ENCODE measurements around the gene FAM107B.
"Not testable (repeated sequence)": the region's sequence is repeated elsewhere in the genome, so short reads cannot be mapped to it uniquely, and the experiment has no call there.

FAM107B gene

DNA sequence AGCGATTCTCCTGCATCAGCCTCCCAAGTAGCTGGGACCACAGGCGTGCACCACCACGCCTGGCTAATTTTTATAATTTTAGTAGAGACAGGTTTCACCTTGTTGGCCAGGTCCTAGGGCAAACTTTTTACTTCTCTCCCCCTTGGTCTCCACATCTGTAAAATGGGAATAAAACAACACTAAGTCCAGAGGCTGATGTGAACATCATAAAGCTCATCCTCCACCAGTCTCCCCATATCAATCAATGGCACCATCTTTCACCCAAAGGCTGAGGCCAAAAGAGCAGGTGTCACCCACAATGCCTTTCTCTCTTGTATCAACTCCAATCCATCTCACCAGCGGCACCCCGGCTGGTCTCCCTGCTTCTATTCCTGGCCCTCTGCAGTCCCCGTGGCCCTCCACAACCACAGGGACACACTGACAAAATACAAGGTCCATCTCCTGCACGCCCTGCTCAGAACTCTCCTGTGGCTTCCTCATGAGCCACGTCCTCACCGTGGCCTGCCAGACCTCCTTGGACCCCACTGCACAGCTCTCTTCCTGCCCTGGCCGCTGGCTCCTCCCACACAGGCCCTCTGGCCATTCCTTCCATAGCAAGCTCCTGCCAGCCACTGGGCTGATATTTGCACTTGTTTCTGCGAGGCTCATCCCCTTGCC, 179.0 kb downstream of the FAM107B start:
- no peak for DNase-seq

DNA sequence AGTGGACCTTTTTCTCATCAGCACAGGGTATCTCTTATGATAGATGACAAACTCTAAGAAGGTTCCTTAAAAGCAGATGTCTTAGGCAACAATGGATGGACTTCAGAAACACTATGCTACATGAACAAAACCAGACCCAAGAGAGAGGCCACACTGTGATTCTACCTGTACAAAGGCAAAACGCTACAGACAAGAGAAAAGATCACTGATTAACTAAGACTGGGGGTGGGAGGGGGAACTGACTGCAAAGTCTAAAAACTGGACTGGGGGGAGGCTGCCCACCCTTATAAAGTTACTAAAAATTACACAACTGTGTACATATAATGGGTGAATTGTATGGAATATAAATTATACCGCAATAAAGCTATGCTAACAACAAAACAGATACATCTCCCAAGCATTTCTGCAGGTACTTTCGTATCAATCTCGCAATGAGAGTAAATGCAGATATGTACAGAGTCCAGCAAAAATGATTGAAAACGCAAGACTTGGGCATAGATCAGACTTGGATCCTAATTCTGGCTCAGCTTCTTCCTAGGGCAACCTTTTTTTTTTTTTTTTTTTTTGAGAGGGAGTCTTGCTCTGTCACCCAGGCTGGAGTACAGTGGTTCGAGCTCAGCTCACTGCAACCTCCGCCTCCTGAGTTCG, 179.7 kb downstream of the FAM107B start:
- DNase-seq: no peak

DNA sequence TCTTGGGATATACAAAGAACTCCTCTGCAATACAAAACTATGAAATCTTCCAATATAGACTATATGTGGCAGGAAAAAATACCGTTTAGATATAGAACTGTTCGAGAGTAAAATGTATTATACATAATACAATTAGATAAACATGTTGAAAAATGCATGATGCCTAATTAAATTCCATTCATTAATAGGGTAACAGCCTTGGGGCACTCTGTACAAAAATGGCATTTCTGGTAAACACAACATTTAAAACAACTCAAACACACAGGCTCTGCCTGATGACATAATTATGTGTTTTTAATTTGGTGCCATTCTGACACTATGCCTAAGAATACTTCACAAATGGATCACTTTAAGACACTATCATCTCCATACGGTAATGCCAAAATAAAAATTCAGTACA, 180.9 kb downstream of the FAM107B start:
- no peak for DNase-seq

DNA sequence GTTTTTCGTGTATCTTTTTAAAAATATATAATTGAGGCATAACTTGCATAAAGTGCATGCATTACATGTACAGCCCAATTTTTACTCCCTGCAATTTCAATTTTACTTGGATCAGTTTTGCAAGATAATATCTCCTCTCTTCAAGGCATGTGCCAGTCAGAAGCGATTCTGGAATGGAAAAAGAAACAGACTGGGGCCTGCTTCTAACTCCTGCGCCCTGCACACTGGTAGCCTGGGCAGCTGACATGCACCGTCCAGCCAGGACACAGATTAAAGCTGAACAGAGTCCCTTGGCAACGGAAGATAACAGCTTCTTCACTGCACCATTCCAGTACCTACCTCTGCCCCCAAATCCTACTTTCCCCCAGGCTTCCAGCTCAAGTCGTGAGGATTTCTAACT, 182.1 kb downstream of the FAM107B start:
- DNase-seq: no peak

DNA sequence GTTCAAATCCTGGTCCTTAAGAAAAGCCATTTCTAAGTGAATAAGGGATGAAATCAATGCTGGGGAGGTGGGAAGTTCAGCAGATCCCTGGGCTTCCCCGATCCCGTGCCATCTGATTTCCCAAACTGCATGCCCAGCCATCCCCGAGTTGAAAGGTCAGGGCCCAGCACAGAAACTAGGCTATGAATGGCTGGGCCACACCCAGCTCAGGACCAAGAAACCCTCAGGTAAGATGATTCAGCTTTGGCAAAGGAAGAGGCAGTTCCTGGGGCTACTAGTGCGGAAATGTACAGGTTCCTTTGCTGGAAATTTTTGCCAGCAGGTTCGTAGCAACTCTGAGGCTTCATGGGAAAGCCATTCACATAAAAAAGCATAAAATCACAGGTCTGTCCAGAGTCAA, 182.7 kb downstream of the FAM107B start:
- DNase-seq: no peak

DNA sequence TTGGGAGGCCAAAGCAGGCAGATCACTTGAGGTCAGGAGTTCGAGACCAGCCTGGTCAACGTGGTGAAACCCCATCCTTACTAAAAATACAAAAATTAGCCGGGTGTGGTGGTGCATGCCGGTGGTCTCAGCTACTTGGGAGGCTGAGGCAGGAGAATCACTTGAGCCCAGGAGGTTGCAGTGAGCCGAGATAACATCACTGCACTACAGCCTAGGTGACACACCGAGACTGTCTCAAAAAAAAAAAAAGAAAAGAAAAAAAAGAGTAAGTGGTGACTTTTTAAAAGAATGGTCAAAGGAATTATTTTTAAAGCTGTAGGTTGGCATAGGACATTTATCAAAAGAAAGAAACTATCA, 185.8 kb downstream of the FAM107B start:
- DNase-seq: not testable (repeated sequence)

DNA sequence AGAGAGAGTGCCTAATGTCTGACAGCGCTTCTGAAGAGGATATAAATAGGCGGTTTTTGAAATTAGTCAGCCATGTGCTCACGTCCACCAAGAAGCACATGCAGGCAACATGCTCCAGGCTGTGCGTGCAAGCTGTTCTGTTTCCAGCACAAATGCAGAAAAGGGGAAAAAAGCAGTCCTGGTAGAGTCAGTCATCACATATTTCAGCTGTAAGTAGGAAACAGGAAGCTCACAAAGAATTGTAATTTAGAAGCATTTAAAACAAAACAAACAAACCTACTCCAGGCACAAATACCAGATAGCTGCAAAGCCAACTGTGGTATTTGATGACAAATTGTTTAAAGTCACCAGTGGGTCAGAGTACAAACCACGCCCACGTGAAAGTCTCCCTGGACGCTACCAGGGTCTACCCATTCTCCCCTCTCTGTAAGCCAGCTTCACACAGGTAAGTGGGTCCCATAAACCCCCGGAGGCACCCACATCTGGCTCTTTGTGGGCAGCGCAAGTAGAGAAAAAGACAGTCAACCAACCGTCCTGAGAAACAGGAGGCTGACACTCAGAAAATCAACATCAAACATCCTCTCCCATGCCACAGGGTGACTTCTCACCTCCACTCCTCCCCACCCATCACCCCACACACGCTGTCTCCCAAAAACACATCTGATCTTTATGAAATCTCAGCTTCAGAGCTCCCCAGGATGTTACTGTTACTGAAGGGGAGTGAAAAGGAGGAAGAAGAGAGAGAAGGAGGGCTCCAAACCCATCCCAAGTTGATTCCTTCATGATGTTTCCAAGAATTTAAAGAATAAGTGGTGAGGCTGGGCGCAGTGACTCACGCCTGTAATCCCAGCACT, 186.4 kb downstream of the FAM107B start:
- peak; percentile 59 to 69 for DNase-seq

DNA sequence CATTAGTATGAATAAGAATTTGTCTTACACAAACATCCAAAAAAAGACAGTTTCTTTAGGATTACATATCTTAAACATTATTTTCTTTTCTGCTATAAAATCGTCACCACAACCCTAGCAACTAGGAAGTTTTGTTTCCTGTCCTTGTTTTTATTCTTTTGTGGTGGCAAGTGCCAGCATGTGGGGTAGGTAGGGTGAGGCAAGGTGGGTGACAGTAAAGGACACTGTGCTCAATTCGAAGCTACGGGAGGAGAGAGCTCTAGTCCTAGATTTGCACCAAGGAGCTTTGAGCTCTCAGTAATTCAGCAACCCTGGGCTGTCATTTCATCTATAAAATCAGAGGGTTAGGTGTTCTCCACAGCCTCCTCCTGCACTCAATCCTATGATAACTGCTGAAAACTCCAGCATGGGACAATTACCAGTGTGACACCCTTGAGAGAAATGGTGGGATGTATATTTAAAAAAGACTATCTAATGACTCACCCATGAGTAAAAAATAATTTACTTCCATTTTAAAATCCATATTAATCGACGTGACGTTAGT, 187.1 kb downstream of the FAM107B start:
- no peak for DNase-seq

DNA sequence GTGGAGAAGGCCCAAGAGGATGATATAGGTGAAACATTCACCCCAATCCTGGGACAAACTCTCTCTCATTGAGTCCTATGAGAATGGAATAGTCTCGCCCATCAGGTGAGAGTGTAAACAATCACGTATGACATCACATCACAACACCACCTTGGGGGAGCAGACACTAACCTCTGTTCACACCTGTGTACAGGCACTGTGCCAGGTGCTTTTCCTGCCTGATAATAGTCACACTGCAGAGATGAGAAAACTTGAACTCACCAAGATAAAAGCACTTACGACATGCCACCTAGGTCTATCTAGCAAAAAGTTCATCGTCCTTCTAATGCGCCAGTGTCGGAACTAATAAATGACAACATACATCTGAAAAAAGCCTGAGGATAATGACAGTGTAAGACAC, 187.8 kb downstream of the FAM107B start:
- no peak for DNase-seq

DNA sequence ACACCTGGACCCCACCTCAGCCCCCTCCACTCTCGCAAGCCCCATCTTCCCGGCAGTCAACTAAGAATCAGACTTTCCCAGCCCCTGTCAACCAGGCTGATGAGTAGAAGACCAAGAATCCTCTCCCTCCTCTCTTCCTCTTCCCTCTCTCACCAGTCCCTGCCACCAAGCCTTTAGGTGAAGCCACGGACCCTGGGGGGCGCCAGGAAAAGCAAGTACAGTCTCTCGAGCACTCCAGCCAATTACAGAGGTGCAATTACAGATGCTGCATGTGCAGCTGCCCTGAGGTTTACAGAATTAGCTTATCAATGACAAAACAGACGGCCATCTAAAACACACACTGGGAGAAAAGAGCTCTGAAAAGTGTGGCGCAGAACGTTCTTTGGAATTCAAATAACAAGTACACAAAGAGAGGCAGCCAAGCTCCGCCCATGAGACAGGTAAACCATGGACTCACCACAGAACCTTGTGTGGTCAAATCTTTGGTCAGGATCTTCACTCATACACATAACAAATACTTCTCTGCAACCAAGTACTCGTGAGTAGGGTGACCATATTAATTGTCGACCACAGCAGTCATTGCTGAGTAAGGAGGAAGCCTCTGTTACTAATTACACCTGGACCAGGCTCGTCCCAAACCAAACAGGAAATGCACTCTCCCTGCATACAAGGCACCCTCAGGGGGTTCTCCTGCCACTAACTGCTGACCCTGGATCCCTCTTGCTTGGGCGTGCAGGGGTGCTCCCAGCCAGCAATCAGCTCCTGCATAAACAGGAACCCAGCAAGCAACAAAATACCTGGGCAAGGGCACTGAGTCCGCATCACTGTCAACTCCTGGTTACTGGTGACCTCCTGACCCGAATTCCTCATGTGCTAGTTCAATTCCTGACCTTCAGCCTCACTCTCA, 189.2 kb downstream of the FAM107B start:
- DNase-seq: no peak

DNA sequence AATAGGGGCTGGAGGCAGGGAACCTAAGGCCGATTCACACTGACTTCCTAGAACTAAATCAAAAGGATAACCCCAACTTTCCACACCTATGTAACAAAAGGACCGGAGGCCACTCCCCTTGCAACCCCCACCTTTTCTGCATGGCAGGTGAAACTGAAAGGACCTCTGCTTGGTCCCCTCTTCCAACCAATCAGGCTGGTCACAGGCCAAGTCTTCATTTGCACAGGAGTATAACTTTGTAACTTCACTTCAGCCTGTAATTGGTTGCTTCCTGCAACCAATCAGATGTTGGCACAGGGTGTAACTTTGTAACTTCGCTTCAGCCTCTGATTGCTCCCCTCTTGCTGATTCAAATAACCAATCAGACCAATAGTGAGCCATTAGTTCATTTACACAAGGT, 190.0 kb downstream of the FAM107B start:
- DNase-seq: no peak

DNA sequence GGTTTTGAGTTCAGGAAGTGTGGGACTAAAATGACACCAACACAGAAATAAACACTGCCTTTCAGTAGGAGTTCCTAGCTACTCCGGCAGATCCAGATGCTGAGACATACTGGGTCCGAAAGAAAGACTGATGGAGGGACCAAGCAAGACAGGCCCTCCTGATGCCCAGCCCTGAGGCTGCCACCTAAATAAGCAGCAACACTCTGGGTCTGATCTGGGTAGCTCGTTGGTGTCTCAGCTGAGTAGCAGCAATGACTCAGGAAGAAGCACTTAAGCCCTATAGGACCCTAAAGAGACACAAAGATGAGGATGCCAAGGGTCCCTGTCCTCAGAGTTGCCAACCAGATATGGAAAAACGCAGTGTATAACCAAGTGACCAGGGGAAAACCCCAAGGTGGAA, 190.7 kb downstream of the FAM107B start:
- DNase-seq: no peak

DNA sequence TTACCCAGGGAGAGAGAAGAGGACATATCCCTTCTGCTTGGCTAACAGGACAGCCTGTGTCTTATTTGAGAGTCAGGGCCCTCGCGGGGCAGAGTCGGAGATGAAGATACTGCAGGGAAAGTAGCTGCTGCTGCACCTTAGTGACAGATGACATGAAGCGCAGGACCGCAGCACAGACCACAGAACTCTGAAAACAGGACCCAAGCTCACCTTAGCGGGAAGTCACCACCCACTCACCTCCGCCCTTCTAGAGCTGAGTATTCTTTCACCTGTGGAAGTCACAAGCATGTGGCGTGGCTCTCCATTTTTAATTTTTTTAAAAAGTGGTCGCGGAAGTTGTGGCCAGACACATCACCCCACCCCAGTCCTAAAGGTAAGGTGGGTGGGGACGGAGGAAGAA, 191.4 kb downstream of the FAM107B start:
- peak; percentile 77 to 84 for DNase-seq

DNA sequence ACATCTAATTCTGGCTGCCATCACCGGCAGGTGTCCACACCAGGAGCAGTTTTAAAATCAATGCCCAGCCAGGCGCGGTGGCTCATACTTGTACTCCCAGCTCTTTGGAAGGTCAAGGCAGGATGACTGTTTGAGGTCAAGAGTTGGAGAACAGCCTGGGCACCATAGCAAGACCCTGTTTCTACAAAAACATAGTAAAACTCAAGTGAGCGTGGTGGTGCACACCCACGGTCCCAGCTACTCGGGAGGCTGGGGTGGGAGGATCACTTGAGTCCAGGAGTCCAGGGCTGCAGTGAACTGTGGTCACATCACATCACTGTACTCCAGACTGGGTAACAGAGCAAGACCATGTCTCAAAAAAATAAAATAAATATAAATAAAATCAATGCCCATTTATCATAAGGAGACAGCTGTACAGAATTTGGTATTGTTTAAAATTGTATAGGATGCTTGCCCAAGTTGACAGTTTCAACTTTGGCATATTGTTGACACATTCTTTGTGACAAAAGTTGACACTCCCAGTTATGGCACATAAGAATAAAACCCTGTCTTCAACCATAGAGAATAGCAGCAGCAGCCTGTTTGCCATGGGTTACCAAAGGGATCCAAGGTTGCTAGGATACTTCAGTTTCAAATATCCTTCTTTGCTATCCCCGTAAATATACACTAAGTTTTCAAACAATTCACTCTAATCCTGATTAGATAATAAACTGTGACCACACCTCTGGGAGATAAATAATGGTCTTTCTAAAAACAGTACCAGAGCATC, 193.0 kb downstream of the FAM107B start:
- no peak for DNase-seq

DNA sequence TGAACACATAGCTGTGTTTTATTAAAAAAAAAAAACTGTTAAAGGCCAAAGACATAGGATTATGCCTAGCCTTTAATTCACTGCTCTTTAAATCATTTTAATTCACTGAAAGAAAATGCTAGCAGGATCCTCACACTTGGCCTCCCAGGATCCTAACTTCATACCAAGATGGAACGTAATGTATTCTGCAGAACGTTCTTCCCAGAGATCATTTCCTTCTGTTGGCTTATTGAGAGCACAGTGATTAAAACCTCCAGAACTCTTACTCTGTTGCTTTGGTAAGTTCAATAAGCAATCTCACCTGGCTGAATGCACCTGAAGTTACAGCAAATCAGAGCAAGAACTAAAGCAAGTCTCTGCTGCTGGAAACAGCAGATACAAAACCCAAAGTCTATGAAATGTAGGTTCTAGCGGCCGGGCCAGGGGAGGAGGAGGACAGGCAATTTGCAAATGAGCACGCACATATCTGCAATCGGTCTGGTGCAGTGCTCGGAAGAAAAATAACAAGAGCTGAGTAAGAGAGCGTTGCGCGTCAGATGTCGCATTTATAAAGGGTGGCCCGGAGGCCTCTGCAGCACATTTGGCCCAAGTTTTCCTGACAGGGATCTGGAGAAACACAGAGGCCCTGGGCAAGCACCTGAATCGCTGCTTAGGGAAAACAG, 193.9 kb downstream of the FAM107B start:
- DNase-seq: no peak

DNA sequence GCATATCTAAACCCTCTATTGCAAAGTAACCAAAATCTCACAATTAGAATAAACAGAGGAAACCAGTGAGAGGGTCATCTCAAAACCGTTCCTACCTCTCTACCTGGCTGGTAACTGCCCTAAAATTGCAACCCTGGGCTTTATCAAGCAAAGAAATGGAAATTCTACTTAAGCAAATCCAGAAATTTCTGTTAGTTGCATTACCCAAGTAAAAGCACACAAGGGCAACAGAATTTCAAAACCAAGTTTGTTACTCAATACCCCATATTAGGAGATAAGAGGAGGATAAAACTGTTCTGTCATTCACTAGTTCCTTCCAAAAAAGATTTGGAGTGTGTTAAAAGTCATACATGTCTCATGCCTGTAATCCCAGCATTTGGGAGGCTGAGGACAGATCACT, 195.3 kb downstream of the FAM107B start:
- DNase-seq: no peak

DNA sequence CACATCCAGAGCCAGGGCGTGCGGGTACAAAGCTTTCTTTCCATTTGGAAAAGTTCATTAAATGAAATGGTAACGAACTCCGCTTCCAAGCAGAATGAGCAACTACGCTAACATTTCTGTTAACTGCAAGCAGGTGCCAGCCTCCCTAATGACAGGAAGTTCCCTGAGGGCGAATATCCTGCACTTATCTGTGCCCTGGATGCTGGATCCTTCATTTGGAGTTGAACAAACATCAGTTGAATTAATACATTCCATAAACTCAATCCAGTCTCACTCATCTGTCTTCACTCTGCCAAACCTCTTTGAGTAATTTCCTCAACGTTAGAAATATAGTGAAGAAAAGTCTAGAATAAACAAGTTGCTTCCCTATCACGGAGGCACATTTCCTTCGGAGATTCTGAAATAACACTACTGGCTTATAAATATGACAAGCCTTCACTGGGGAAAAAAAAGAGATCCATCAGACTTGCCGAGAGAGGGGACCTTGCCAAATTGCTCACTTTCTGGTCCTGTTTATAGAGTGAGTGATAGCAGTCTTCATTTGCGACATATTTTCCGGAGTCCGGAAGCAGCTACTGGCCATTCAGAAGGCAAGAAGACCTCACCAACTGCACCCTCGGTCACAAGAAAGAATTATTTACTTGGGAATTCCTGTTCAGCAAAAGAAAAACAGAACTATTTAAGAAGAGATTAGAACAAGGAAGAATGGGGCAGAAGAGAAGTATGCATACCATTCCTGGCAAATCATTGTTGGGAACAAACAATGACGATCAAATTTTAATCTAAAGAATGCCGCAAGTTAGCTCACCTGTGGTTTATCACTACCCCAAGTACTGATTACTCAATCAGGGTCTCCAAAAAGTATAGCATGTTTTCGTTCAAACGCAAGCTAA, 196.4 kb downstream of the FAM107B start:
- DNase-seq: no peak

DNA sequence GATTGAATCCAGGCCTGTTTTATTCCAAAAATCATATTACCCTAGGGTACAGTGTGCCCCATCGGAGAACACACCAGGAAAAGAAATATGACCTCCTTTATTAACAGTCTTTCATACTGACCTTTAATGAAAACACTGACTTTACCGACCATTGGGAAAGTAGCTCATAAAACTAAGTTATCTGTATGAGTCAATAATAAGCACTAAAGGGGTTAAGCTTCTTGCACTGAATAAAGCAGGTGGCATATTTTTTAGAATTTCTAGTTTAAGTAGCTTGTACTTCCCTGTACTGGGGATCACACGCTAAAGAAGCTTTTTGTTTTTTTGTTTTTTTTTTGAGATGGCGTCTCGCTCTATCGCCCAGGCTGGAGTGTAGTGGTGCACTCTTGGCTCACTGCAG, 199.8 kb downstream of the FAM107B start:
- no peak for DNase-seq

DNA sequence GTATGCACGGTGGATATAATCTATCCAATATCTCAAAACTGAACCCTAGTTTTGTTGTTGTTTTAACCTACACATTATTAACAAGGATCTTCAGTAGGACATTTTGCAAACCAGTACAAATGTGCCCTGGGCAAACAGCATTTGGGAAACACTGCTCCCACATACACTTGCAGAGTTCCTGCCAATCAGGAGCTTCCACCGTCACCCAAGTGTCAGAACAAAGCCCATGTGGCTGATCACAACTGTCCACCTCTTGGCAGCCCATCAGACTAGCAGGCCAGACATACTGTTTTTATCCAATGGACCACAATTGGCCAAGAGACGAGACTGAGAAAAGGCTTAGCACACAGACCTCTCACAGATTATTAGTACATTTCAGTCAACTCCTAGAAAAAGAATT, 200.4 kb downstream of the FAM107B start:
- no peak for DNase-seq

DNA sequence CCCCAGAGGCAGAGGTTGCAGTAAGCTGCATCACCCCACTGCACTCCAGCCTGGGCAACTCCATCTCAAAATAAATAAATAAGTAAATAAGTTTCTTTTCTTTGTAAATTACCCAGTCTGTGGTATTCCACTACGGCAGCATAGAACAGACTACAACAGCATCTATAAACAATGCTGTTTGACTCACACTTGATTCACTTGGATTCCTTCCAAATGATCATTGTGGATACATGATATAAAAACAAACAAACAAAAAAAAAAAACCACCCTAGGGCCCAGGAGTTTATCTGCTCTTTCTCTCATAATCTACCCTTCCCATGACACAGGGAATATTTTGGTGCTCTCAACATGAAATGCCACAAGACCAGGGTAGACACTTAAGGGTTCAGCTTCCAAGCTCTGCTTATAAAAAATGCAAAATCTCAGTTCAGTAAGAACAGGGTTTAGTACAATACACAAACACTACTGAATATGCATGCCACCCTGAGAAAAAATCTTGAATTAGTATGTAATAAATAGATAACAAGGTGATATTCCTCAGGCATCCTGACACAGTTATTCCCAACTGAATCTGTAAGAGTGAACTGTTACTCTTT, 200.9 kb downstream of the FAM107B start:
- DNase-seq: no peak

All from activated CD4-positive, alpha-beta T cell treated with anti-CD3 and anti-CD28 coated beads, Interleukin-2, amount 50 U/mL, for 48 hours (primary cell).